Measurements from ENCODE around the gene ADCY3. TPM values are rescaled to one million over a fixed set of nuclear protein-coding genes. Genes with fewer than 3 reads are reported as not detected.

Gene ADCY3
- total RNA-seq, 2 experiments from 2014 or later, result 28.1 to 31.4 TPM

DNA sequence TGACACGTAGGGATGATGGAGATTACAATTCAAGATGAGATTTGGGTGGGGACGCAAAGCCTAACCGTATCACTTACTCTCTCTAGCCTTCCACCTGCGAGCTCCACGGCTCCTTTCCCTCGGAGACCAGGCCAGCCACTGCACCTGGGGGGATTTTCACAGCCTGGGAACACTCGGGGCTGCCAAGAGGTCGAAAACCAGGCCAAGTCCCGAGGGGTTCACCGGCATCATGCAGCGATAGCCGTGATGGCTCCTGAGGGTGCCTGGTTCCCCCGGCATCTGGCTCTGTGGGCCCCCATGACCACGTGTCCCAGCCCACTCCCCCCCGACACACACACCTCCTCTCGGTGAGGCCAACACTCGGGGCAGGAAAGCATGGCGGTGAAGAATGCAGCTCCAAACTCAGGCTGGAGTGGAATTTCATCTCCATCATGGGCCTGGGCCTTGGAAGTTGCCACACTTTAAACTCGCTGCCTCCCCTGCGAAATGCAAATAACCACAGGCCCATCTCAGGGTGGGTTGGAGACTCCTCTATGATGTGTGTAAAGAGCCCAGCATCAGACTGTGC, 32.6 kb downstream of the ADCY3 start:
- H3K36me3 ChIP-seq (ENCODE audit: insufficient read depth, low read length), result no peaks in the 10 kb centered on the region
- H3K36me3 Mint-ChIP-seq (ENCODE audit: low read depth), result no peaks in the 10 kb centered on the region
- H3K4me3 ChIP-seq (ENCODE audit: low read length), result no peak overlapping the region
- DNase-seq, result no peak
- no peaks in the 10 kb centered on the region for H3K27me3 ChIP-seq (ENCODE audit: control insufficient read depth in 1 of 2, insufficient read depth in 2 of 2, low read length in 2 of 2)
- H3K4me1 Mint-ChIP-seq (ENCODE audit: low read depth), result peaks cover 11% of the 10 kb centered on the region
- H3K27ac Mint-ChIP-seq, result no peak overlapping the region
- intact Hi-C loops (cut with DNase I, micrococcal nuclease), result loop anchor here in 1 of 2 experiments (5.0 kb wide), 1 partner anchor 1815 kb away; no protein-coding TSS in a partner anchor
- no peak overlapping the region for H3K4me3 Mint-ChIP-seq
- H3K4me1 ChIP-seq (ENCODE audit: insufficient read depth, low read length), result no peaks in the 10 kb centered on the region
- TF ChIP-seq, protein P1, sequence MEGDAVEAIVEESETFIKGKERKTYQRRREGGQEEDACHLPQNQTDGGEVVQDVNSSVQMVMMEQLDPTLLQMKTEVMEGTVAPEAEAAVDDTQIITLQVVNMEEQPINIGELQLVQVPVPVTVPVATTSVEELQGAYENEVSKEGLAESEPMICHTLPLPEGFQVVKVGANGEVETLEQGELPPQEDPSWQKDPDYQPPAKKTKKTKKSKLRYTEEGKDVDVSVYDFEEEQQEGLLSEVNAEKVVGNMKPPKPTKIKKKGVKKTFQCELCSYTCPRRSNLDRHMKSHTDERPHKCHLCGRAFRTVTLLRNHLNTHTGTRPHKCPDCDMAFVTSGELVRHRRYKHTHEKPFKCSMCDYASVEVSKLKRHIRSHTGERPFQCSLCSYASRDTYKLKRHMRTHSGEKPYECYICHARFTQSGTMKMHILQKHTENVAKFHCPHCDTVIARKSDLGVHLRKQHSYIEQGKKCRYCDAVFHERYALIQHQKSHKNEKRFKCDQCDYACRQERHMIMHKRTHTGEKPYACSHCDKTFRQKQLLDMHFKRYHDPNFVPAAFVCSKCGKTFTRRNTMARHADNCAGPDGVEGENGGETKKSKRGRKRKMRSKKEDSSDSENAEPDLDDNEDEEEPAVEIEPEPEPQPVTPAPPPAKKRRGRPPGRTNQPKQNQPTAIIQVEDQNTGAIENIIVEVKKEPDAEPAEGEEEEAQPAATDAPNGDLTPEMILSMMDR (IDR thresholded peaks at IDR 0.05), result no peak
- POLR2A ChIA-PET, result no interaction called here
- H3K9me3 ChIP-seq (ENCODE audit: control insufficient read depth in 1 of 2, insufficient read depth in 1 of 2, low read length in 2 of 2), result peaks cover 0 to 4% of the 10 kb centered on the region in 2 experiments
- ATAC-seq (ENCODE audit: poor library complexity), result no peak
- CTCF ChIA-PET, result no interaction called here
- no peak overlapping the region for H3K27ac ChIP-seq (ENCODE audit: low read depth in 1 of 2, low read length in 2 of 2)
- H3K9me3 Mint-ChIP-seq, result no peaks in the 10 kb centered on the region
- H3K27me3 Mint-ChIP-seq, result no peaks in the 10 kb centered on the region

DNA sequence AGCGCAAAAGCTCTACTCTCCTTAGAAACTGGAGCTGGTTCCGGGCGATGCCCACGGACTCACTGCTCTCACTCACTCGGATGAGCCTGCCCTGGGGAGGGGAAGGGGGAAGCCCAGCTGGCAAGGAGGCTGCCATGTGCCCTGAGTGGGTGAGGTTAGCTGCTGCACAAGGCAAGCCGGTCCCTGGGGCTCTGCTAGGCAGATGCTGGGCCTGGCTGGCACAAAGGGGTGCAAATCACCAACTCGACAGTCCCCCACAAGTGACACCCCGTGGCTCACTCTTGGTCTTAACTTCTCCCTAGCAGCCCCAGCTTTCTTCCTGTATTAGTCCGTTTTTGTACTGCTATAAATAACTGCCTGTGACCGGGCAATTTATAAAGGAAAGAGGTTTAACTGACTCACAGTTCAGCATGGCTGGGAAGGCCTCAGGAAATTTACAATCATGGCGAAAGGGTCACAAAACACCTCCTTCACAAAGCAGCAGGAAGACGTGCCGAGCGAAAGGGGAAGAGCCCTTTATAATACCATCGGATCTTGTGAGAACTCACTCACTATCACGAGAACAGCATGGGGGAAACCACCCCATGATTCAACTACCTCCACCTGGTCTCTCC, 33.2 kb downstream of the ADCY3 start:
- Histone ChIP-seq H3K9me3 (ENCODE audit: control insufficient read depth in 1 of 2, insufficient read depth in 1 of 2, low read length in 2 of 2) (no peaks in the 10 kb centered on the region), H3K36me3 (ENCODE audit: insufficient read depth, low read length) (no peaks in the 10 kb centered on the region), H3K27me3 (ENCODE audit: control insufficient read depth in 1 of 2, insufficient read depth in 2 of 2, low read length in 2 of 2) (no peaks in the 10 kb centered on the region), H3K4me3 (ENCODE audit: low read length) (no peak overlapping the region), H3K4me1 (ENCODE audit: insufficient read depth, low read length) (no peaks in the 10 kb centered on the region), H3K27ac (ENCODE audit: low read depth in 1 of 2, low read length in 2 of 2) (no peak overlapping the region)
- Mint-ChIP-seq H3K4me1 (ENCODE audit: low read depth) (peaks cover 11% of the 10 kb centered on the region), H3K9me3 (no peaks in the 10 kb centered on the region), H3K4me3 (no peak overlapping the region), H3K27ac (no peak overlapping the region), H3K36me3 (ENCODE audit: low read depth) (no peaks in the 10 kb centered on the region), H3K27me3 (no peaks in the 10 kb centered on the region)
- ChIA-PET CTCF (no interaction called here), POLR2A (no interaction called here)
- peak in 2 of 14 experiments; percentile 43 to 66 for DNase-seq
- intact Hi-C loops (cut with DNase I, micrococcal nuclease), result loop anchor here in 1 of 2 experiments (5.0 kb wide), 1 partner anchor 1816 kb away; no protein-coding TSS in a partner anchor
- no peak for ATAC-seq (ENCODE audit: poor library complexity)
- TF ChIP-seq, protein P1 (IDR thresholded peaks at IDR 0.05), result no peak

DNA sequence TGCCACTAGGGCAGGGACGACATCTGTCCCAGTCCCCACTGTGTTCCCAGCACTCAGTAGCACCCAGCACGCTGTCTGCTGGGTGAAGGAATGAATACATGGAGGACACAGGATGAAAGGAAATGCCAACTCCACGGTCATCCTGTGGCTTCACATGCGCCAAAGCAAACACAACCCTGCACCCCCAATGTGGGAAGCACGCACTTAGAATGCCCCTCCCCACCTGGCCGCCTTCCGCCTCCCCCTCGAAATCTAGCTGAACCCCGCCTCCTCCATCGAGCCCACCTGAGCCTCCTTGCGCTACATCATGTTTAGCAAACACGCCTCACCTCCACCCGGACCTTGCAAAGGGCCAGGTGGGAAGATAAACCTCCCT, 33.9 kb downstream of the ADCY3 start:
- CTCF ChIA-PET, result no interaction called here
- peaks cover 3% of the 10 kb centered on the region for H3K4me1 ChIP-seq (ENCODE audit: insufficient read depth, low read length)
- no peak overlapping the region for H3K27ac ChIP-seq (ENCODE audit: low read depth in 1 of 2, low read length in 2 of 2)
- H3K27me3 Mint-ChIP-seq, result no peaks in the 10 kb centered on the region
- no peak overlapping the region for H3K27ac Mint-ChIP-seq
- H3K27me3 ChIP-seq (ENCODE audit: control insufficient read depth in 1 of 2, insufficient read depth in 2 of 2, low read length in 2 of 2), result no peaks in the 10 kb centered on the region
- H3K4me3 Mint-ChIP-seq, result no peak overlapping the region
- H3K4me1 Mint-ChIP-seq (ENCODE audit: low read depth), result peaks cover 11% of the 10 kb centered on the region
- no peaks in the 10 kb centered on the region for H3K36me3 Mint-ChIP-seq (ENCODE audit: low read depth)
- no peaks in the 10 kb centered on the region for H3K9me3 ChIP-seq (ENCODE audit: control insufficient read depth in 1 of 2, insufficient read depth in 1 of 2, low read length in 2 of 2)
- intact Hi-C loops (cut with DNase I, micrococcal nuclease), result loop anchor here in 1 of 2 experiments (5.0 kb wide), 1 partner anchor 1816 kb away; no protein-coding TSS in a partner anchor
- TF ChIP-seq, protein P1 (IDR thresholded peaks at IDR 0.05), result no peak
- no peaks in the 10 kb centered on the region for H3K36me3 ChIP-seq (ENCODE audit: insufficient read depth, low read length)
- POLR2A ChIA-PET, result no interaction called here
- no peak overlapping the region for H3K4me3 ChIP-seq (ENCODE audit: low read length)
- DNase-seq, result no peak
- no peaks in the 10 kb centered on the region for H3K9me3 Mint-ChIP-seq
- ATAC-seq (ENCODE audit: poor library complexity), result no peak
